ENCODE results near the gene CNTN2.

Gene CNTN2

GRCh38 chr1:205075642-205076155, 32.7 kb downstream of the CNTN2 start:
- DNase-seq, result no peak

DNA sequence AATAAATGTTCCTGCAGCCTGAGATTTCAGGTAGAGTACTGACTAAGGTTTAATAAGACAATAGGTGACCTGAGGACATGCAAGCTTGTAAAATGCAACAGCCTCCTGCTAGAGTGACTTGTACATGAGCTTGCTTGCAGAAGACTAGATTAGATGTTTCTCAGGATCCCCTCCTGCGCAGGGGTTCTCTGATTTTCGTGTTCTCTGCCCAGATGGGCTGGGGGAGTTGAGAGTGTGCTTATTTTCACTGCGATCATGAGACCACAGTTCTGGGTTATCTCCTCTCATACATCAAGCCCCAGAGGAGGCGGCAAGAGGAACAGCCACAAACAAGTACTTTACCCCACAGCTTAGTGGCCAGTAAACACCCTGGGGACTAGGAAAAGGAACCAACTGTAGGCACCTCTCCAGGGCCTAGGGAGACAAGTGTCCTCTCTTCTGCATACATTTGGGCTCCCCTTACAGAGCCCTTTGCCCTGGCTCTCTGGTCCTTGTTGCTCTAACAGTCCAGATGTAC, 33.3 kb downstream of the CNTN2 start:
- no peak for DNase-seq

DNA sequence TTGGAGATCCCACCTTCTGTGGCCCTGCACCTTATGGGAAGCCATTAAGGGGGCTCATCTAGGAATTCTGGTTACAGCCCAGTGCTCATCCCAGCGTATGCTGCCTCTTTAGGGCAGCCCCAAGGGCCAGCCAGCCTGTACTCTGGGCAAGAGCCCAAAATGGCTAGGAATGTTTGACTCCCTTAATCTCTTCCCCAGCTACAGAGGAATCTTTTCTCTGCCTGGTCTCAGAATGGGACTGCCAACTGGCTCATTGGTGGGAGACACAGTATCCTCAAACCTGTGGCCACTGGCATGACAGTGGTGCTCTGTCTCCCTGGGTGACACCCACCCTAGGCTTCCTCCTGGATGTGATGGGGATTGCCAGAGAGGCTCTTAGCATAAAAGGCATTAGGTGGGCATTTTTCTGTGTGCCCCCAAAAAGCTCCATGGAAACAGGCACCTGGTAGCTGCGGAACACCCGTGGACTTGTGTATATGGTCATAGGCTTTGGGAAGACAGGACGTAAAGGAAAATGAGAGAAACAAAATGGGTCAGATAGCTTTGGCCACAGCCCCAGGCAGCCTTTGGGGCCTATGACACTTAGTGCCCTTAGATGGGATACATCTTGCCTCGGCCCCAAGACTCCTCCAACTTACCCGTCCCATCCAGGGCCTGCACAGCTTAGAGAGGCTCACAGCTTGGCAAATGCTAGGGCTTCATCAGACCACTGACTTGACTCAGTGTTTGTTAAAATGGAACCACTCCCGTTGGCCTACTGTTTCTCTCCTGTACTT, 34.3 kb downstream of the CNTN2 start:
- DNase-seq, result no peak

- DNase-seq, result no peak
Measured at GRCh38 chr1:205077934-205078311, 34.9 kb downstream of the CNTN2 start.

GRCh38 chr1:205082431-205082830, 39.4 kb downstream of the CNTN2 start:
- no peak for DNase-seq

DNA sequence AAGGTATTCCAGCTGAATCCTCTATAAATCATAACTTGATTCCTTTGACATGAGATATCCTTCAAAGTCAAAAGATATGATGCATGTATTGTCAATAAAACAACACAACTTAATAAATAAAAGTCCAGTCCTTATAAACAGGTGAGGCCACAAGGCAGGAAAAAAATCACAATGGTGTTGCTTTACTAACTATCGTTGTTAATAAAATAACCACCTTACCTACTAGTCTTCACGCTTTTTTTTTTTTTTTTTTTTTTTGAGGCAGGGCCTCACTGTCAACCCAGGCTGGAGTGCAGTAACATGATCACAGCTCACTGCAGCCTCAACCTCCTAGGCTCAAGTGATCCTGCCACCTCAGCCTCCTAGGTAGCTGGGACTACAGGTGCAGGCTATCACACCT, 41.3 kb downstream of the CNTN2 start, which contains the start of gene TMEM81:
TMEM81 (minus strand) TSS at position 101 of the 400 bp plus-strand sequence. CDS start 140 bp downstream, outside the sequence.
- DNase-seq, result no peak

DNA sequence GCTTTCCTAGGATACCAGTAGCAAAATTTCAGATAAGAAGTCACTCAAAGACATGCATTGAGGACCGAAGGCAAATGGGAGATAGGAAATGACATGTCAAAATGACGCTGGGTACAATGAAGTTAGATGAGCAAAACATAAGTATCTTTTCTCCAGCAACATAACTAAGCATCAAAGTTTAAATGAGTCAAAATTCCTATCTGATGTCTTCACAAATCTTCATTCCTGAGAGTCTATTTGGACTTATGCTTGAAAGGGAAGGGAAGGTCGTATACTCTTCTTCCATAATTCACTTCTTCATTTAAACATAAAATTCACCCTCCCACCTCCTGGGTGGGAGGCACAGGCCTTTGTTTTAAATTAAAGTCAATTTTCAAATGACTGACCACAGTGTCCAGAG, 45.3 kb downstream of the CNTN2 start:
- DNase-seq, result no peak

DNA sequence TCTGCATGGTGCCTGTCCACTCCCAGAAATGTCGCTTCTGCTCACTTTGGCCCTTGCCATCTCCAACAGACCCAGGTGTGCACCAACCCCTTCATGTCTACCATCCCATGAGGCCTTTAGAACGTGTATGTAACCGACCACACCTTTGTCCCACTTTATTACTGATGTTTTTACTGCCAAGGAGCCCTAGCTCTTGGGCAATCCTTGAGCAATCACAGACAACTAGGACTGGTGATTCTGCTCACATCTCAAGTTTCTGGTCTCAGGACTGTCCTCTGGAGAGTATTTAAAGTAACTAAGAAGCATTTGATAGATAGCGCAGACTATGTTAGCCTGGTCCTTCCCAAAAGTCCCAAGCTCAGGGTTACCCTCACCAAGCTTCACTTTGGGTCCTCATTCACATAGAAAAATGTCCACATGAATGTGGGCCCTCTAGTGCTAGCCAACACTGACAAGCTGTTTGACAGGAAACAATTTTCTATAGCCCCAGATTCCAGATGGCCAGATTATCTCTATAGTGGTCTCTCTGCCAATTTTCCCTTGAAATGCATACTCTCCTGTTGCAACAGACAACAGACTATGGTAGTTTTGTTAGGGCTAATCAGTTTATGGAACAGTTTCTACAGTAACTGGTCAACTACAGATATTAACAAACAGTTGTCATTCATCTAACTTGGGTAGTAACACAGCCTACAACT, 48.2 kb downstream of the CNTN2 start:
- DNase-seq, result no peak

DNA sequence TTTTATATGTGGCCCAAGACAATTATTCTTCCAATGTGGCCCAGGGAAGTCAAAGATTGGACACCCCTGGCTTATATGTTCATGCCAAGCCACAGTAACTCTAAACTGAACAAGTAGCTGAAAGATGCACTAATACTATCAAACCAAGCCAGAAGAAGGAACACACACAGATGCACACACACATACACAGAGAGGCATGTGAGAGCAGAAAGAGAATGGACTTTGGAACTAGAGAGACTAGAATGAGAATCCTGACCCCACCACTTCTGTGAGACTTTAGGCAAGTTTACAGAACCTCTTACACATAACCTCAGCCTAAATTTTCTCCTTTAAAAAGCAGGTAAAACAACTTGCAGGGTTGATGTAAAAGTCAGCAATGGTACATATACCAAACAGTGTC, 52.4 kb downstream of the CNTN2 start:
- no peak for DNase-seq

GRCh38 chr1:205098242-205098641, 55.2 kb downstream of the CNTN2 start:
- DNase-seq, result no peak

GRCh38 chr1:205102404-205102803, 59.4 kb downstream of the CNTN2 start:
- no peak for DNase-seq

- DNase-seq, result no peak
Measured at GRCh38 chr1:205107327-205107726, 64.3 kb downstream of the CNTN2 start.

DNA sequence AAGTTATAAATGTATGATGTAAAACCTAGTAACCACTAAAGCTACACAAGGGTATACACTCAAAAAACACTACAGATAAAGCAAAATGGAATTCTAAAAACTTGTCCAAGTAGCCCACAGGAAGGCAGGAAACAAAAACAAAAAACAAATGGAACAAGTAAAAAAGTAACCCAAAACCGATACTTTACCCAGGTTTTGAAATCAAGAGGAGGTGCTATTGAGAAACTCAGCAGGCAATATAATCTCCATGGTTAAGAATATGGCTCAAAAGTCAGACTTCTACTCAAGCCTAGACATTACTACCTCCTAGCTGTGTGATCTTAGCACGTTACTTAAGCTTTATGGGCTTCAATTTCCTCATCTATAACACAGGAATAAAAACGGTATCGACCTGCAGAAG, 65.5 kb downstream of the CNTN2 start:
- no peak for DNase-seq

DNA sequence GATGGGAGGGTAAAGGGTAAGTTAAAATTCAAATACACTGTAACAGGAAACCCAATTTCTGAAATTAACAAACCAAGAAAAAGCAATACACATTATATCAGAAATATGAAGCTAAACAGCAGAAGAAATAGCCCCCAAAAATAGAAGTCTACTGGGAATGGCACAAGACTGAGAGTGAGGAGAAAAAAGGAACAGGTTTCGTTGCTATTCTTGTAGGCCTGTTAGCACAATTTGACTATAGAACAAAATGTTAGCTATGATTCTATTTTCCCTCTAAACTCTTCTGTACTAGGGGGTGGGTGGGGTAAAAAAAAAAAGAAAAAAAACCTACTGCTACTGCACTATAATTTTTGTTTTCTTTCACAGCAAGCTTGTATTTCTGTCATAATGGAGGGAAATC, 66.3 kb downstream of the CNTN2 start:
- no peak for DNase-seq

GRCh38 chr1:205109711-205110110, 66.7 kb downstream of the CNTN2 start:
- DNase-seq, result no peak

- DNase-seq, result no peak
Measured at GRCh38 chr1:205111354-205111753, 68.3 kb downstream of the CNTN2 start.

DNA sequence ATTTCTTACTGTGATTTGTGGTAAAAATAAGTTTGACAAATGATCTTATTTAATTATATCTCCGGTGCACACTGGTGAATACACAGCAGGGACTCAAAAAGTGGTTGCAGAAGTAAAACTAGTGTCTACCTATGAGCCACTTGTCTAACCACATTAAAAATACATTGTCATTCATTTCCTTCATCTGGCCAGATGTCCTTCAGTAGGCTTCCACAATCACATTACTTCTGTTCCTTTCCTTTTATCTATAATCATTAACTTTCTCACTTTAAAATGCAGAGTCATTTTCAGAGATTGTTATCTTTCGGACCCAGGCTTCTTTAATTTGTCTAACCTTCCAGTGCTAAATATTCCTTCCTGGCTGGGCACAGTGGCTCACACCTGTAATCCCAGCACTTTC, 75.7 kb downstream of the CNTN2 start:
- no peak for DNase-seq

GRCh38 chr1:205121660-205122488, 78.9 kb downstream of the CNTN2 start, which contains the start of gene RBBP5:
TSS of gene RBBP5 (minus strand) at chr1:205121978. CDS start at chr1:205121873, 105 bp downstream.
- peak; percentile 95 for DNase-seq

DNA sequence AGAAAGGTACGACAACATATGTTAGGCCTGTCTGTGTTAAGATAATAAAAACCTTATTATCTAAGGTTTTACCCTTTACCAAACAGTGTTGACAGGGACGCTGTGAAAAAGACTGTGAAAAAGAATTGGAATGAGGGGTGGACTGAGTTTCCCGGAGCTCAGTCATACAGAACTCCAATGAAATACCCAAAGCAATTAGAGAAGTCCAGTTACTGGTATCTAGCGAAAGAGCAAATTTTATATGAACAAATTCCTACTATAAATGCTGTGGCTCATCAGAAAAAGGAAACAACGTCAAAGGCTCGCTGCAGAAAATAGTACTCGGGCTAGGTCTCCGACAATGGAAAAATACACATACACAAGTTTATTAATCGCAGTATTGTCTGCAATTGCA, 79.5 kb downstream of the CNTN2 start:
- no peak for DNase-seq

DNA sequence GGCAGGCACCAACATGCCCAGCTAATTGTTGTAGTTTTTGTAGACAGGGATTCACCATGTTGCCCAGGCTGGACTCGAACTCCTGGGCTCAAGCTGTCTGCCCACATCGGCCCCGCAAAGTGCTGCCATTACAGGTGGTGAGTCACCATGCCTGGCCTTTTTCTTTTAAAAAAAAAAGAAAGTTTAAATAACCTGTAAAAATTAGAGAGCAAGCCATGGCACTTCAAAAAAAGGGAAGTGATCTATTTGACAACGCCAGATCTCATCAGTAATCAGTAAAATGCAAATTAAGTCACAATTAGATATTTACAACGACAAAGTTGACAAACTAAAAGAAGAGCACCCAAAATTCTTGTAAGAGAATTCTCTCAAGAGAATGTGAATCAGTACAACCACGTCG, 81.7 kb downstream of the CNTN2 start:
- DNase-seq, result no peak

- DNase-seq, result no peak
Measured at GRCh38 chr1:205127646-205128045, 84.6 kb downstream of the CNTN2 start.

Data from COR-L47 (cell line).